Stimulated activated CD4-positive, alpha-beta T cell treated with anti-CD3 and anti-CD28 coated beads, Interleukin-12 subunit alpha, Interleukin-12 subunit beta, amount 100 ng/mL, for 4 hours (primary cell): ENCODE measurements around the gene APOA4.
A peak's percentile ranks its signal among the peaks of the same experiment; 100 is the strongest.

ENCODE experiments used
- DNase-seq: peaks from one replicate; pipeline ENCODE4 v3.0.0-alpha.2; 2020

APOA4 gene

GRCh38 chr11:116773203-116774097, 49.7 kb downstream of the APOA4 start:
- DNase-seq: no peak

GRCh38 chr11:116772443-116773202, 50.5 kb downstream of the APOA4 start, which contains the start of gene BUD13:
Gene BUD13, minus strand, starts transcription at chr11:116772987. Its CDS starts 23 bp downstream, at chr11:116772964.
- peak; percentile 95 for DNase-seq

- DNase-seq: no peak
These were observed 51.2 kb downstream of the APOA4 start for GRCh38 chr11:116771935-116772334.
